SK-N-MC (cell line): ENCODE results near the gene PSMD1.

Experiments
- EZH2 ChIP-seq: fragments of 200-600 bp; sonication (generic); IDR thresholded peaks from one replicate; pipeline ENCODE4 v1.6.1; 2017; ENCODE audit warnings: antibody characterized with exemption
- FOXP2 ChIP-seq: optimal IDR thresholded peaks from 2 replicates; pipeline ENCODE3; 2011; ENCODE audit warnings: mild to moderate bottlenecking, moderate library complexity; ENCODE audit not compliant: insufficient read depth; ENCODE audit errors: extremely low read length, control extremely low read depth
- POLR2AphosphoS5 ChIP-seq: IDR thresholded peaks from 2 replicates; pipeline ENCODE4 v1.6.1; 2012; ENCODE audit warnings: mild to moderate bottlenecking, low read depth, low read length, borderline replicate concordance

DNA sequence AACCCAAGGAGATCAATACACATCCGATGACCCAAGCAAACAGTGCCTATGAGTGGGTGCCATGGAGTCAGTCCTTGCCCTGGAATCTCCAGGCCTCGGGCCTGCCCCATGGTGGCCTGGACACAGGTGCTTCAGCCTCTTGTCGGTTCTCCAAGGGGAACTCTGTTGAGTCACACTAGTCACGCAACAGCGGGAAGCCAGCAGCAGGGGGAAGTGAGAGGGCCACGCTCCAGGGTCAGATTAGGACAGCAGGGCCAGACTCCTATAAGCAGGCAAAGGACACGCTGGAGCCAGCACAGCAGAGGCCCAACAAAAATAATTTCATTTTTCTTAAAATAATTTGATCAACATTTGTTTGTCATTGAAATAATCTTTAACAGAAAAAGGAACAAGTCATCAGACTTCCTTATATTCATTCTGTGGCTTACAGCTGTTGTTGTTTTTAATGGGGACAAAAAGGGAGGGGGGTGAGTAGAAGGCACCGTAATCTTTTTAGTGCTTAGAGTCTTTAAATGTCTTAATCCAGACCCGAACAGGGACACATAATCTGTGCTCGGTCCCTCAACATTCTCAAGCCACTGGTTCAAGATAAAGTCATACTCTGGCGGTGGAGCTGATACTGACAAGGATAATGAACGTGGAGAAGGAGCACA, 125.3 kb downstream of the PSMD1 start:
- TF ChIP-seq POLR2AphosphoS5 (no peak), EZH2 (no peak), FOXP2 (no peak)
